Left cardiac atrium (tissue), 4 donors: ENCODE measurements around the gene ZFAND2A. TPM values are rescaled to one million over a fixed set of nuclear protein-coding genes. Genes with fewer than 3 reads are reported as not detected.
"Not testable (repeated sequence)": the region's sequence is repeated elsewhere in the genome, so short reads cannot be mapped to it uniquely, and the experiment has no call there.

ENCODE experiments used
- ATAC-seq, 2 donors: fragments of 200-7000 bp; cut with Tn5 transposase; one replicate each; pipeline ENCODE4 v1.9.1; 2020; ENCODE audit warnings: mild to moderate bottlenecking in 2 of 2, moderate library complexity in 2 of 2
- DNase-seq: peaks from one replicate; pipeline ENCODE4 v3.0.0-alpha.2; 2020
- intact Hi-C, 2 donors: fragments of 100-400 bp; cut with DNase I; formaldehyde crosslinking; loops; one replicate each; pipeline versions ENCODE4 v1.14.1 to v1.15.1; 2022 to 2023
- total RNA-seq, 2 donors: library from RNA; stranded (reverse); fragmentation: NEBNext Ultra II Directional; extraction: Animal tissue kit (Norgen Biotek cat#: 25700); gene quantifications; one replicate each; pipeline ENCODE4 v1.2.1, GENCODE V29; 2021
- donor health status: DM: no; HTN: yes; CAD: no.
- donor health status: DM: no; HTN: yes; CAD: no; lungs with severe emphysema.
- donor health status: DM: yes; HTN: yes; CAD: no.
- donor health status: Dilated cardiomyopathy.

Gene ZFAND2A
- total RNA-seq, 2 donors from 2014 or later = 9.8 to 16.7 TPM

DNA sequence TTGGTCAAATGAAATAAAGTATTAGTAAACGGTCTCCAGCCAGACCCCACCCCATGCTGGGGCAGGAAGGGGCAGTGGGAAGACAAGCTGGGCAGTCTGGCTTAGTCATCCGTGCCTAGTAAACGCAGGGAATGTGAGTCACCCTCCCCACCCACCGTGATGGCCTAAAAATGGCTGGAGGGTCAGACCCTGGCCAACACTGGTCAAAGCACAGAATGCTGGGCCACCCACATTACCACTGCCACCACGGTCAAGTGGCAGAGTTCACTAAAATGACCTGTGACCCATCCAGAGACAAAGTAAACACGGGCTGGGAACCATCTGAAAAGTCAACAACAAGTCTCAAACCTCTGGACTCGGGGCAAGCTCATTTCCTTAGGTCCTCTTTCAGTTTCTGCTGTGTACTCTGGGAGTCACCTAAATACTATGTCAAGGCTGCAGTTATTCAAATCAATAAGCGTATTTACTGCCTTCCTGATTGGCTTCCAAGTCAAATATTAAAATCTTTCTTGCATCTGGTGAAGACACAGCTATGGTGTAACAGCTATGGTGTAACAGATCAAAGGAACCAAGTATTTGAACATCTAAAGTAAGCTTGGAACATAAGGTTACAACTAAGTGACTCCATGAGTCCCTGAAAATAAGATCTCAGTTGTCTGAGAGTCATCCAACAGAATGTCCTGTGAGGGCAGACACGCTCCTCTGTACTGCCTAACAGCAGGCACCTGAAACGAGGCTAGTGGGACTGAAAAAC lies 3.0 kb downstream of the ZFAND2A start:
- DNase-seq (no peak), ATAC-seq (no peak)
- intact Hi-C loops = loop anchor here in 1 of 2 donors (10.0 kb wide), 2 partner anchors 72 to 172 kb away; partner anchors contain the start of genes CYP2W1 and GPER1

DNA sequence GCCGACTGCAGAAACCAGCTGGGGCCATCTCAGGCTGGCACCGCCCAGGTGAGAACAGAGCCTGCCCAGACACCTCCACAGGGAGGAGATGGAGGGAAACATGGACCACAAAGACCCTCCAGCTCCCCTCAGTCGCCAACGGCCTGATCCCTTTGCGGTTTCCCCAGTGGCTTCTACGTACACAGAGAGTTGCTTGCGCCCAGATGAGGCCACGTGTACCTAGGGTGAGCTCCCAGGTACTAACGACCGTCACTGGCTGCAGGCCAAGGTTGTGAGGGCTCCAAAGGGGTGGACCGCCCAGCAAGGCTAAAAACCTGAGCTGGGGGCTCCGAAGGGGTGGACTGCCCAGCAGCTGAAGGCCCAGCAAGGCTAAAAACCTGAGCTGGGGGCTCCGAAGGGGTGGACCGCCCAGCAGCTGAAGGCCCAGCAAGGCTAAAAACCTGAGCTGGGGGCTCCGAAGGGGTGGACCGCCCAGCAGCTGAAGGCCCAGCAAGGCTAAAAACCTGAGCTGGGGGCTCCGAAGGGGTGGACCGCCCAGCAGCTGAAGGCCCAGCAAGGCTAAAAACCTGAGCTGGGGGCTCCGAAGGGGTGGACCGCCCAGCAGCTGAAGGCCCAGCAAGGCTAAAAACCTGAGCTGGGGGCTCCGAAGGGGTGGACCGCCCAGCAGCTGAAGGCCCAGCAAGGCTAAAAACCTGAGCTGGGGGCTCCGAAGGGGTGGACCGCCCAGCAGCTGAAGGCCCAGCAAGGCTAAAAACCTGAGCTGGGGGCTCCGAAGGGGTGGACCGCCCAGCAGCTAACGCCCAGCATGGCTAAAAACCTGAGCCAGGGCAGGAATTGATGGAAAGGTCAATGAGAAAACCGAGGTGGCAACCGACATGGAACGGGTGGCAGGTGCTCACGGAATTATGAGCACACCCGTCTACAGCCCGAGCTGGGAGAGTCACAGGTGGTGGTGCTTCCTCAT lies 3.9 kb downstream of the ZFAND2A start:
- intact Hi-C loops = loop anchor here in 1 of 2 donors (10.0 kb wide), 2 partner anchors 71 to 171 kb away; partner anchors contain the start of genes CYP2W1 and GPER1
- not testable (repeated sequence) for DNase-seq, ATAC-seq

DNA sequence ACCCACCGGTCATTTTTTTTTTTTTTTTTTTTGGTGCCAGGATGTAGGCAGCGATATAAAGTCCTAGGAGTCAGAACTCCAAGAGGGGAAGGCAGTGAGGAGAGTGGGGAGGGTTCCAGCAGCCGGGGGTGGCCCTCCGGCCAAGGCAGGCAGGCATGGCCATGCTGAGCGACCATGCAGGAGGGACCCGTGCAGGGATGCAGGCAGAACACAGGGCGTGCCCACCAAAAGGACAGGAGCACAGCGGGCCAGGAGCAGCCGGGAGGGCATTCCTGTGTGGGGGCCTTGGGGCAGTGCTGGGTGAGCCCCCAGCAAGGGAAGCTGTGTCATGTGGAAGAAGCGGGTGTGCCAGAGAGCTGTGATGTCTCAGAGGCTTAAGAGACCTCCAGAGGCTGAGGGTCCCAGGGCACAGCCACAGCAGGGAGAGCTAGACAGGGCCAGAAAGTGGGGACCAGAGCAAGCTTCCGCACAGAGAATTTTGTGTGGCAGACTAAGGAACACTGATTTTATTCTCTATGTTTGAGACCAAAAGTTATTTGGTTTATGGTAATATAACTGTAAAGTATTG lies 5.7 kb downstream of the ZFAND2A start:
- DNase-seq = no peak
- intact Hi-C loops = loop anchor here in 1 of 2 donors (10.0 kb wide), 2 partner anchors 69 to 169 kb away; partner anchors contain the start of genes CYP2W1 and GPER1

DNA sequence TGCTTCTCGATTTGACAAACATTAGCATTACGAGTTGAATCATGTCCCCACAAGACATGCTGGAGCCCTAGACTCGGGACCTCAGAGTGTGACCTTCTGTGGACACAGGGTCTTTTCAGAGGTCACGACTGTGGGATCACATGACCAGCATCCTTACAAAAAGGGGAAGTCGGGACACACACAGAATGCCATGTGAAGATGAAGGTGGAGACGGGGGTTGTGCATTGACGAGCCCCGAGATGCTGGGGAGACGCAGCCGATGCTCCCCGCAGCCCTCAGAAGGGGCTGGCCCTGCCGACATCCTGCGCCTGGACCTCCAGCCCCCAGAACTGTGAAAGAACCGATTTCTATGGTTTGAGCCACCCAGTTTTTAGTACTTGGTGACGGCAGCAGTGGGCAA lies 7.5 kb downstream of the ZFAND2A start:
- intact Hi-C loops = loop anchor here in 1 of 2 donors (10.0 kb wide), 2 partner anchors 68 to 168 kb away; partner anchors contain the start of genes CYP2W1 and GPER1
- DNase-seq (no peak), ATAC-seq (no peak)

More for the DNA sequence above, 5.7 kb downstream of the ZFAND2A start:
- no peak for ATAC-seq

DNA sequence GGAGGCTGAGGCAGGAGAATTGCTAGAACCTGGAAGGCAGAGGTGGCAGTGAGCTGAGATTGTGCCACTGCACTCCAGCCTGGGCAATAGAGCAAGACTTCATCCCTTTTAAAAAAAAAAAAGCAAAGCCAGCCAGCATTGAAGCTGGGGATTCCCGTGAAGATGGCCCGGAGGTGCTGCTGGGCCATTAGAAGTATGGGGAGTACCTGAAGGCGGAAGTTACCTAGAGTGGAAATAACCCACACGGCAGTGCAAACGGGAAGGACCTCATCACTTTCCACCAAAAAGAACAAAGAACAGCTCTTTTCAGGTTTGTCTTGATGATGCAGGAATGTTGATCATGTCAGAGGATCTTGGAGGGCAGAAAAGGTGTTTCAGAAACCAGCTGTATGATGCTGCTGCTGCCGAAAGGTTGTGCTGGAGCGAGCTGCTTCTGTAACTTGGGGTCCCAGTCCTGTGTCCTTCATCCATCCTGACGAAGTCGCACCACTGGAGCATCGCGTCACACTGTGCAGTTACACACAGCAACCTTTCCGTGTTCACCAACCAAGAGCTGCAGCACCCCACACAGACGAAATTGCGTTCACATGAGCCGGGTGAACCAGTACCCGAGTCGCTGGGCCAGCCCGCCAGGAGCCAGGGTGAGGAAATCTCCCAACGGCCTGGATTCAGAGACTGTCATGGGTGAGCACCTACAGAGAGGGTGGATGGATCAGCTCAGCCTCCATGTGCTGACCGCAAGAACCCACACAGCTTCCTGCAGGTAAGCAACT lies 8.2 kb downstream of the ZFAND2A start:
- ATAC-seq = no peak
- DNase-seq = no peak
- intact Hi-C loops = loop anchor here in 1 of 2 donors (10.0 kb wide), 2 partner anchors 67 to 167 kb away; partner anchors contain the start of genes CYP2W1 and GPER1

DNA sequence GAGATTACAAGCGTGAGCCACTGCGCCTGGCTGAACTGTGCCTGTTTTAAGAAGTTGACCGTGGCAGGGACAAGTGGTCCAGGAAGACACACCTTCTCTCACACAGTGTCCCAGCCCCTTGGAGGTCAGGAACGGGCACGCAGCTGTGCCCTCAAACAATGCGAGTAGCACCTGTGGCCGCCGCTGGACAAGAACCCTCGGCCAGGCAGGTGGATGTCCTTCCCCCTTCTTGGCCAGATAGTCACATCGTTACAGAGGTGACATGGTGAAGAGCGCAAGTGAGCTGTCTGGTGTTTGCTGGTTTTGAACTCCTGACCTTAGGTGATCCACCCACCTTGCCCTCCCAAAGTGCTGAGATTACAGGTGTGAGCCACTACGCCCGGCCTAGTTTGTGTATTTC lies 8.8 kb downstream of the ZFAND2A start:
- ATAC-seq = no peak
- intact Hi-C loops = loop anchor here in 1 of 2 donors (10.0 kb wide), 2 partner anchors 66 to 166 kb away; partner anchors contain the start of genes CYP2W1 and GPER1
- no peak for DNase-seq

DNA sequence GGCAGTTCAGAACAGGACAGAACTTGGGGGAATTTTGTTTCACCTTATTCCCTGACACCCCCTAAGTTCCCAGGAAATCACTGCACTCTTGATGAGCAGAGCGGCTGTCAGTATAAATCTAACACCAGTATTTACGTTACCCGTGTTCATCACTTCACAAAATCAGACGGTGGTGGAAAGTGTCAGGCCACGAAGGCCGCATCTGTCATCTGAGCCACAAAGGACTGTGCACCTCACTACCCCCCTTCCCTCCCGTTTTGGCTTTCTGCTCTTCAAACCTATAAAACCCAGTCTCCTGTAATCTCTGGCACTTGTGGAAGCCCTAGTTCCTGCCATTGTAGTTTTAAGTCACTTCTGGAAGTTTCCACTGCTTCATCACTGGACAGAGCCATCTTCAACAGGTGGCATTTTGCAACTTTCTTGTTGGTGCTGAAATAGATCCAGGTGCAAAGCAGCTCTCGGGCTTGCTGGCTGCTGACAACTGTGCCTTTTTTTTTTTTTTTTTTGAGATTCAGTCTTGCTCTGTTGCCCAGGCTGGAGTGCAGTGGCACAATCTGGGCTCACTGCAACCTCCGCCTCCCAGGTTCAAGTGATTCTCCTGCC lies 9.5 kb downstream of the ZFAND2A start:
- no peak for ATAC-seq
- intact Hi-C loops = loop anchor here in 1 of 2 donors (10.0 kb wide), 2 partner anchors 66 to 166 kb away; partner anchors contain the start of genes CYP2W1 and GPER1
- DNase-seq = no peak

DNA sequence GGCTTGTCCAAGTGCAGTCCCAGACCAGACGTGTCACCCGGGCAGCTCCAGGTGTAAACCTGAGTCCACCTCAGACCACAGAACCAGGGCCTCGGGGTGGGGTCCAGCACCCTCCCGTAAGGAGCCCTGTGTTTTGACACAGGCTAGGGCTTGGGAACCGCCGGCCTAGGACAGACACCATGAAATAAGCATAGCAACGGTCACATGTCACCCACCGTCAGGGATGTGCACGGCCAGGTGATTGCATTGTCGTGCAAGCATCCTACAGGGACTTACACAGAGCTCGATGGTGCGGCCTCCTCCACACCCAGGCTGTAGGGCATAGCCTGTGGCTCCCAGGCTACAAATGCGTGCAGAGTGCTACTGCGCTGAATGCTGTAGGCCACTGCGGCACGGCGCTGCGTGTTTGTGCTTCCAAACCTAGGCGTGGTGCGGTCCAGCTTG lies 10.6 kb downstream of the ZFAND2A start:
- DNase-seq = no peak
- intact Hi-C loops = no loop called here
- no peak for ATAC-seq

DNA sequence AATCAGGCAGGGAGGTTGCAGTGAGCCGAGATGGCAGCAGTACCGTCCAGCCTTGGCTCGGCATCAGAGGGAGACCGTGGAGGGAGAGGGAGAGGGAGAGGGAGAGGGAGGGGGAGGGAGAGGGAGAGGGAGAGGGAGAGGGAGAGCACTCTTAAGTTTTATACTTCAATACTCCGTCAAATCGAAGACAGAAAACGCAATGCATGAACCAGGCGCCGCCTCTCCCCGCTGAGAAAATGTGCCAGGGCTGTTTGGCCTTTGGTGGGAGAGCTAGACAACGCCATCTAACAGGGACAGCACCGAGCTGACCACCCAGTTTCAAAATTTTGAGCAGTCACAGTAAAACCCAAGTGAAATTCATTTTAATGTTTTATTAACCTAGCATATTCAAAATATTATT lies 12.1 kb downstream of the ZFAND2A start:
- DNase-seq, intact Hi-C loops, ATAC-seq: not testable (repeated sequence)

DNA sequence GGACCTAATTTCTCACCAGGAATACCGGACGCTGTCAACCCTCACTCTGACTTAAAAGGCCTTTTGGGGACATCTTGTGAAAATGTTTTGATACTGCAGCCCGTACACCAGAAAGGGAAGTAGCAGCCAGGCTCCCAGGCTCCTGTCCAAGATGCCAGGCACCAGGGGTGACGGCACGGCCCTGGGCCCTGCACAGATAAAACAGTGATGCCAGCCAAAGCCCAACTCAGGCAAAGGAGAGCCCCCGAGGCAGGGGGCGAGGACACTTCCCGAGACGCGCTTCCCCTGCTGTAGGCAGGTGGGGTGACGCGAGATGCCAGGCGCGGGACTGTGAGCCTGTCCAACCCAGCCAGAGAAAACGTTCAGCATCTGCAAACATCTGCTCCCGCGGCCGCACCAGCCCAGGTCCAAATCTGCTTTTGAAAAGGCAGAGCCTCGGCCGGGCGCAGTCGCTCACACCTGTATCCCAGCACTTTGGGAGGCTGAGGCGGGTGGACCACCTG lies 15.7 kb downstream of the ZFAND2A start:
- DNase-seq (peak; percentile 57), ATAC-seq (peak; percentile 90 to 96)
- intact Hi-C loops = loop anchor here in 1 of 2 donors (5.0 kb wide), 2 partner anchors 57 to 152 kb away; partner anchors contain the start of gene GPER1

DNA sequence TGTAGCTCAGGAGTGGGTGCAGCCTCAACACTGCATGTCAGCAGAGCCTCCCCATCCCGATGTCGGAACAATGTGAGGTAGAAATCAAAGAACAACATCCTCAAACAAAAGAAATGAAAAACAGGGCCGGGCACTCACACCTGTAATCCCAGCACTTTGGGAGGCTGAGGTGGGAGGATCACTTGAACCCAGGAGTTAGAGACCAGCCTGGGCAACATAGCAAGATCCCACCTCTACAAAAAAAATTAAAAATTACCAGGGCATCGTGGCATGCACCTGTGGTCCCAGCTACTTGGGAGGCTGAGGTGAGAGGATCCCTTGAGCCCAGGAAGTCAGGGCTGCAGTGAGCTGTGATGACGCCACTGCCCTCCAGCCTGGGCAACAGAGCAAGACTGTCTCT lies 17.0 kb downstream of the ZFAND2A start:
- not testable (repeated sequence) for DNase-seq, ATAC-seq
- intact Hi-C loops = loop anchor here in 1 of 2 donors (5.0 kb wide), 2 partner anchors 56 to 151 kb away; partner anchors contain the start of gene GPER1

DNA sequence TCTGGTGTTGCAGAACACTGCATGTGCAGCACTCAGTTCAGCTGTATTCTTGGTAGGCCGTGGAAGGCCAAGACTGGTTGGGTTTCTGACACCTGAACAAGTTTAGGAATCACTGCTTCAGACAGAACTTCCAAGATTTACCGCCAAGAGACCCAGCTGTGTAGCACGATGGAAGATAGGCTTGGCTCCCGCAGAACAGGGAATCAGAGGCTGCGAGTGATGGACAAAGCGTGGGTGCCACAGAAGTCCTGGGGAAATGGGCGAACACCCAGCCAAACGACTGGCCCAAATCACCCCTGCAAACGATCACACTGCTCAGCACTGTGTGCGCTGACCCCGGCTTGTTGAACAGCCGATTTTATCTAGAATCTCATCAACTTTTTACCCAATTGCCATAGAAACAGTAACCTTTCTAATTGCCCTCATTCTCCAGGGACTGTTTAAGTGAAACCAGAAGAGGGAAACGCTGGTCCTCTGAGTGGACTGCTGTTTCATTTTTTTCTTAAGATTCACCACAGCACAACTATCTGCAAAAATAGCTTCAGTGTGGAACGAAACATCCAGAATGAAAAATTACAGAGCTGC lies 17.9 kb downstream of the ZFAND2A start:
- no peak for ATAC-seq
- DNase-seq = no peak
- intact Hi-C loops = loop anchor here in 1 of 2 donors (5.0 kb wide), 2 partner anchors 55 to 150 kb away; partner anchors contain the start of gene GPER1

DNA sequence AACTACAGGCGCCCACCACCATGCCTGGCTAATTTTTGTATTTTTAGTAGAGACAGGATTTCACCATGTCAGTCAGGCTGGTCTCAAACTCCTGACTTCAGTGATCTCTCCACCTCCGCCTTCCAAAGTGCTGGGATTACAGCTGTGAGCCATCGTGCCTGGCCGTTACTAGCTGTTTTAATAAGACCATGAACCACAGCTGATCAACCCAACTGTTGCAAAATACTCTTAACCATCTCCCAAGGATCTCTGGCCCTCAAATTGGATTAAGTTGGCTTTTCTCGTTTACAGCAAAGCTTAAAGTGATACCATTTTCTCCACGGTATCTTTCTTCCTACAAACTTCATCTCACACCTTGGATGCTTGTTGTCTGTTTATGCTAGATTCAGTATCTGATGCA lies 18.3 kb downstream of the ZFAND2A start:
- DNase-seq (no peak), ATAC-seq (no peak)
- intact Hi-C loops = loop anchor here in 1 of 2 donors (5.0 kb wide), 2 partner anchors 54 to 149 kb away; partner anchors contain the start of gene GPER1

DNA sequence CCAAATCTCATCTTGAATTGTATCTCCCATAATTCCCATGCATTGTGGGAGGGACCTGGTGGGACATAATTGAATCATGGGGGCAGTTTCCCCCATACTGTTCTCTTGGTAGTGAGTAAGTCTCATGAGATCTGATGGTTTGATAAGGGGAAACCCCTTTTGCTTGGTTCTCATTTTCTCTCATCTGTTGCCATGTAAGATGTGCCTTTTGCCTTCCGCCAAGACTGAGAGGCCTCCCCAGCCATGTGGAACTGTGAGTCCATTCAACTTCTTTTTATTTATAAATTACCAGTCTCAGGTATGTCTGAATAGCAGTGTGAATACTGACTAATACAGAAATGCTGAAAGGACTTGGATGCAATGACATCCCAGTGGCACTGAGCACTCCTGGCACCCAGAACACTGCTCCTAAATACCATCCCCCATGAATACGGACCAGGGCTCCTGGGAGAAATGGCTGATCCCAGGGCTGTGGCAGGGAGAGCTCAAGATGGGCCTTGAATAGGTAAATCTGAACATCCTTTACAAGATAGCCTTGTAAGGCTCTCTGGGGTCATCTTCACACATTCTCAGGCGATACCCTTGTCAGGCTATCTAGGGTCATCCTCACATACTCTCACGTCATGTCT lies 19.4 kb downstream of the ZFAND2A start:
- DNase-seq (no peak), ATAC-seq (no peak)
- intact Hi-C loops = loop anchor here in 1 of 2 donors (5.0 kb wide), 2 partner anchors 53 to 148 kb away; partner anchors contain the start of gene GPER1

DNA sequence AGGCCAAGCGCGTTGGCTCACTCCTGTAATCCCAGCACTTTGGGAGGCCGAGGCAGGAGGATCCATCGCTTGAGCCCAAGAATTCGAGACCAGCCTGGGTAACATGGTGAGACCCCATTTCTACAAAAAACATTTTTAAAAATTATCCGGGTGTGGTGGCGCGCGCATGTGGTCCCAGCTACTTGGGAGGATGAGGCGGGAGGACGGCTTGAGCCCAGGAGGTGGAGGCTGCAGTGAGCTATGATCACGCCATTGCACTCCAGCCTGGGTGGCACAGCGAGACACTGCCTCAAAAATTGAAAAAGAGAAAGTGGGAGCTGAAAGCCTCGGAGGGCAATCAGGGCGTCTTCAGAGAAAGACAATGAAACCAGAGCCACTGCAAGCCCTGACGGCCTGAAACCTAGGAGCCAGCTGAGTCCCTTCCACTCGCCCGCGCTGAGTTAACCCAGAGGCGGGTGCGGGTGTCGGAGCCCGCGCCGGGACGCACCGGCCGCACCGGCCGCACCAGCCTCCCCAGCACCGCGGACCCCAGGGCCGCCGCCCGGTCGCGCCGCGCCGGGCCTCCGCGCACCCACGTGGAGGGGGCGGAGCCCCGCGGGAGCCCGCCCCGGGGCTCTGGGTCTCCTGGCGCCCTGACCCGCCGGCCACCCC lies 22.4 kb downstream of the ZFAND2A start:
- DNase-seq = no peak
- intact Hi-C loops = loop anchor here in 1 of 2 donors (10.0 kb wide), 1 partner anchor 143 kb away; no protein-coding TSS in a partner anchor
- ATAC-seq = peak; percentile 88 to 92
